ENCODE results near the gene ANXA2.

Gene ANXA2

GRCh38 chr15:60373745-60374144 lies 24.0 kb downstream of the ANXA2 start:
- TF ChIP-seq CTCF (IDR thresholded peaks at IDR 0.05; ENCODE audit: extremely low read depth, missing control alignments), result no peak
- DNase-seq (ENCODE audit: low spot score), result no peak

- no peak for DNase-seq (ENCODE audit: low spot score)
- TF ChIP-seq CTCF (IDR thresholded peaks at IDR 0.05; ENCODE audit: extremely low read depth, missing control alignments), result no peak
Measured at GRCh38 chr15:60373327-60373726, 24.5 kb downstream of the ANXA2 start.

GRCh38 chr15:60372756-60373155 lies 25.0 kb downstream of the ANXA2 start:
- no peak for DNase-seq (ENCODE audit: low spot score)
- no peak for TF ChIP-seq CTCF (IDR thresholded peaks at IDR 0.05; ENCODE audit: extremely low read depth, missing control alignments)

GRCh38 chr15:60372227-60372626 lies 25.6 kb downstream of the ANXA2 start:
- no peak for TF ChIP-seq CTCF (IDR thresholded peaks at IDR 0.05; ENCODE audit: extremely low read depth, missing control alignments)
- no peak for DNase-seq (ENCODE audit: low spot score)

- TF ChIP-seq CTCF (IDR thresholded peaks at IDR 0.05; ENCODE audit: extremely low read depth, missing control alignments), result no peak
- no peak for DNase-seq (ENCODE audit: low spot score)
Measured at GRCh38 chr15:60371175-60372051, 26.4 kb downstream of the ANXA2 start.

GRCh38 chr15:60370869-60371136 lies 27.0 kb downstream of the ANXA2 start:
- DNase-seq (ENCODE audit: low spot score), result no peak
- no peak for TF ChIP-seq CTCF (IDR thresholded peaks at IDR 0.05; ENCODE audit: extremely low read depth, missing control alignments)

- no peak for DNase-seq (ENCODE audit: low spot score)
Measured at GRCh38 chr15:60370105-60370868, 27.5 kb downstream of the ANXA2 start.

More at GRCh38 chr15:60370105-60370868, 27.5 kb downstream of the ANXA2 start:
- no peak for TF ChIP-seq CTCF (IDR thresholded peaks at IDR 0.05; ENCODE audit: extremely low read depth, missing control alignments)

Data from GM20000 (cell line).